ES-I3 (cell line): Measurements from ENCODE around the gene MAP2K7.
A peak's percentile ranks its signal among the peaks of the same experiment; 100 is the strongest.
"Not testable (repeated sequence)": the region's sequence is repeated elsewhere in the genome, so short reads cannot be mapped to it uniquely, and the experiment has no call there.

Source experiments
- H3K36me3 ChIP-seq: 2 replicates; pipeline ENCODE4 v1.6.1; 2013; ENCODE audit warnings: mild to moderate bottlenecking, low read length, control low read depth, moderate library complexity; ENCODE audit not compliant: insufficient read depth
- H3K4me1 ChIP-seq: 2 replicates; pipeline ENCODE4 v1.6.1; 2013; ENCODE audit warnings: mild to moderate bottlenecking, control low read depth, low read length; ENCODE audit not compliant: insufficient read depth
- H3K9ac ChIP-seq: 2 replicates; pipeline ENCODE4 v1.6.1; 2013; ENCODE audit warnings: low read depth, mild to moderate bottlenecking, low read length, moderate library complexity
- H3K9me3 ChIP-seq: 2 replicates; pipeline ENCODE4 v1.6.1; 2013; ENCODE audit warnings: mild to moderate bottlenecking, low read length, moderate library complexity; ENCODE audit not compliant: control insufficient read depth, insufficient read depth

The MAP2K7 gene

DNA sequence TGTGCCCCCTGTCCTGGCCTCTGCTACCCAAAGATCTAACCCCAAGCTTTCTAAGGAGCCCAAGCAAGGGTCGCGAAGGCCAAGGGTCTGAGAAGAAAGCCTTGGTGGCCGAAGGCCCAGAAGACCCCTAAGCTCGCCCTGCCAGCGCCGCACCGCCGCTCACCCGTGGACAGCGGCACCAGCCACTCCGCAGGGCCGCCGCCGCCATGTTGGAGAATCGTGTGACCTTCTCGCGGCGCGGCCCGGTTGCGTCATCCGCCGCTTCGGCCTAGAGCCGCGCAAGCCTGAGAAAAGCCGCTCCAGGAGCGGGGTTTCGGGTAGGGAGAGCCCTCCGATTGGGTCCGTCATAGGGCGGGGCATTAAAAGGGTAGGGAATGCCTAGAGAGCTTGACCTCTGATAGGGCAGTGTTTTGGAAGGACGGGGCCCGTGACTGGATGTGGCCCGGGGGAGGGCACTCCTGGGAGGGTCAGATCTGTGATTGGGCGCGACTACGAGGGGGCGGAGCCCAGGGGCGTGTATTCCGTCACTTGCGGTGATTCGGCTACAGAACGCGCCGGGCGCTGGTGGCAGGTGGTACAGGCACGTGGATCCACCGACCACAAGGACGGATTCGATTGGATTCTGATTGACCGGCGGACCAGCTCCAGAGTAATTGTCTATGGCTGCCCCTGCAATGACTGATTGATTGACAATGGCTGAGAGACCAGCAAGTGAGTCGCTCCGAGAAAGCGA, 39.9 kb downstream of the MAP2K7 start, which contains the start of gene TIMM44:
TSS of gene TIMM44 (minus strand) at position 223 of the 733 bp plus-strand sequence. CDS start at position 208, 15 bp downstream.
- Histone ChIP-seq H3K36me3 (peaks cover 4% of the 10 kb centered on the region; the same call in 1 of the 2 replicates), H3K4me1 (no peaks in the 10 kb centered on the region), H3K9me3 (no peaks in the 10 kb centered on the region), H3K9ac (peak within 1 kb of the TSS; percentile 97)

DNA sequence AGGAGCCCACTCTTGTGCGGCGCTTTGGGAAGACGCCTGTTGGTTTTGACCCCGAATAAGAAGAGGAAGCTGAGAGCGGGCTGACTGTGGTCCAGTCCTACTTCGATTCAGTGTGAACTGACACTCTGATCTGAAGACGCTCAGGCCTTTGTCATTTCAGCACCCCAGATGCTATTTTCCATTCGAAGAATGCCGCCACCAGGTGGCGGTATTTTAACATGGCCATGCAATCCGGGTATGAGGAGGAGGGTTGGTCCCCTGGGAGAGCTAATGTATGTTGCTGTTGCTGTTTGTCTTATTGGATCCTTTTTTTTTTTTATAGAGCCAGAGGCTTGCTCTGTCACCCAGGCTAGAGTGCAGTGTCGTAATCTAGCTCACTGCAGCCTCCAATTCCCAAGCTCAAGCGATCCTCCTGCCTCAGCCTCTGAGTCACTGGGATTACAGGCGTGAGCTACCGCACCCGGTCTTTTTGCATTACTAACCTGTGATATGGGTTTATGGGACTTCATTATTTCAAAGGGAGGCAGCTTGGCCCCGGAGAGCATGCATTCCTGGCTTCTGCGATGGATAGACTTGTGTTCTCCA, 40.6 kb downstream of the MAP2K7 start:
- Histone ChIP-seq H3K9me3 (no peaks in the 10 kb centered on the region), H3K9ac (peak overlapping the region; percentile 97)

DNA sequence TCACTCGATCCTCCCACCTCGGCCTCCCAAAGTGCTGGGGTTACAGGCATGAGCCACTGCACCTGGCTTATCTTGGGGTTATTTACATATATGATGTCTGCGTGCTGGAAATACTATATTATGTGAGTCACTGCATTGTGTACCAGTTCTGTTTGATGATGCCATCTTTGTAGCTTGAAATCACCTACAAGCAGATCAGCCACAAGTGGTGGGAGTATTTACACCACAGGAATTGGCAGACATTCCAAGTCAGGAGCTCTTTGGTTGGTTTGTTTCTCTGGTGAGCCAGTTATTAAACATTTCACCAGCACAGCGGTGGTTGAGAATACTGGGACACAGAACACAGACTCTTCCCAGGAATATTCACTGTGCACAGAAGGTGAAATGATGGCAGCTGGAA, 44.3 kb downstream of the MAP2K7 start:
- no peaks in the 10 kb centered on the region for H3K9me3 ChIP-seq
- H3K9ac ChIP-seq = no peak overlapping the region
- H3K4me1 ChIP-seq = no peaks in the 10 kb centered on the region; the same call in 1 of the 2 replicates
- H3K36me3 ChIP-seq = no peaks in the 10 kb centered on the region

More for the DNA sequence above, 40.6 kb downstream of the MAP2K7 start:
- peaks cover 4% of the 10 kb centered on the region; the same call in 1 of the 2 replicates for H3K36me3 ChIP-seq
- no peaks in the 10 kb centered on the region for H3K4me1 ChIP-seq

DNA sequence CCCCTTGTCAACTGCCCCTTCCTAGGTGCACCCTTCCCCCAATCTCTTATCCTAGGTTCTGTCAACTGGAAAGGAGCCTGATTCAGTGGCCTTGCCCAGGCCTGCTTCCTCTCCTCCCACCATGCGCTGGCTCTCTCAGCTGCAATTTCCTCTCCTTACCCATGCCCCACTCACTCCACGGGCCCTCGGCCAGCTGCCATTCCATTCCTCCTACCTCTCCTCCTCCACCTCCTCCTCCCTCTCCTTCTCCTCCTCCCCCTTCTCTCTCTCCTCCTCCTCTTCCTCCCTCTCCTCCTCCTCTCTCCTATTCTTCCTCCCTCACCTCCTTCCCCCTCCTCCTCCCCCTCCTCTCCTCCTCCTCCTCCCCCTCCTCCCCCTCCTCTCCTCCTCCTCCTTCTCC, 49.4 kb downstream of the MAP2K7 start:
- Histone ChIP-seq H3K36me3 (no peaks in the 10 kb centered on the region), H3K9ac (no peak overlapping the region)

DNA sequence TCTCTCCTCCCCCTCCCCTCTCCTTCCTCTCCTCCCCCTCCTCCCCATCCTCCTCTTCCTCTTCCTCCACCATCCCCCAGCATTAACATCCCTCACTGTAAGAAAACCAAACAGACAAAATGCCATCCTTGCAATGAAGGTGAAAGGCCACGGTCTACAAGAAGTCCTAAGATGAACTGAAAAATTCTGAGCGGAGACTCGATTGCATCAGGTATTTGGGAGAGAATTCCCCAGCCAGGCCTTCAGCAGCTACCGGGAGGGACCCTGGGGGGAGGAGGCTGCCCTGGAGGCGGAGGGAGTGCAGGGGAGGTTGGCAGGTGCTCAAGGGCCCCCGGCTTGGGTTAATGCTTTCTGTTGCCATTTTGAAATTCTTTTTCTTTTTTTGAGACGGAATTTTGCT, 49.9 kb downstream of the MAP2K7 start:
- Histone ChIP-seq H3K4me1 (no peaks in the 10 kb centered on the region; the same call in 1 of the 2 replicates), H3K9me3 (no peaks in the 10 kb centered on the region), H3K9ac (no peak overlapping the region), H3K36me3 (no peaks in the 10 kb centered on the region)

More for the DNA sequence above, 49.4 kb downstream of the MAP2K7 start:
- Histone ChIP-seq H3K4me1 (no peaks in the 10 kb centered on the region; the same call in 1 of the 2 replicates), H3K9me3 (no peaks in the 10 kb centered on the region)

DNA sequence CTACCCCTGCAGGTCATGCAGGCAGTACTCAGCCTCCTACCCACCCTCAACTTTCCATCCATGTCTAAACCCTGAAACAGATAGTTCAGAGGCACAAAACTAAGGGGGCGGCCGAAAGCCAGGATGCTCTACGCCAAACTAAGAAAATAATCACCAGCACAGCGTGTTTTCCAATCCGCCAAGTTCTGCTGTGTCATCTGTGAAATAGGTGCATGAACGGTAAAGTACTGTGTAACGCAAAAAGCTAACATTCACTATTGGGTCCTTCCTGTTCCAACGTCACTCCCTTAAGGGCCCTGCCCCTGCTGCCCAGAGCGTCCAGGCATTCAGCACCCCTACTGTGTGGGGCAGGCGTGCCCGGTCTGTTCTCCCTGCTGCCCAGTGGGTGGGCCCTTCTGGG, 52.0 kb downstream of the MAP2K7 start:
- Histone ChIP-seq H3K36me3 (peaks cover 7% of the 10 kb centered on the region), H3K9ac (no peak overlapping the region), H3K4me1 (no peaks in the 10 kb centered on the region; the same call in 1 of the 2 replicates), H3K9me3 (no peaks in the 10 kb centered on the region)

DNA sequence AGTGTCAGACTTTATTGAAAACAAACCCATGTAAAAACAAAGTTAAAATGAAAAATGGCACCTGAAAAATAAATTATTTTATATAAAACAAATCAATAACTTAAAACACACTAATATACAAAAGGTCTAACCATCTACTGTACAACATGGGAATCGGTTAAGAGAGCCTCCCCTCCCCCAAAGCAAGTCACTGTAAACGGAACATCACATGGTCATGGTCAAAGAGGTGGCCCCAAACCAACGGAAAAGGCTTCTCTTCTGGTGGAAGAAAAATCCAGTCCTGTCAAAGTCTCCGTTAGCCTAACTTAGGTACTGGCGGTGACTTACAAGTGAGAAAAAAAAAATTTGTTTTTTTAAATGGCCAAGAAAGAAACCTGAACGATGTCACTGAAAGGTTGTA, 55.5 kb downstream of the MAP2K7 start:
- Histone ChIP-seq H3K9me3 (no peaks in the 10 kb centered on the region), H3K9ac (no peak overlapping the region), H3K36me3 (peaks cover 27% of the 10 kb centered on the region), H3K4me1 (no peaks in the 10 kb centered on the region)

DNA sequence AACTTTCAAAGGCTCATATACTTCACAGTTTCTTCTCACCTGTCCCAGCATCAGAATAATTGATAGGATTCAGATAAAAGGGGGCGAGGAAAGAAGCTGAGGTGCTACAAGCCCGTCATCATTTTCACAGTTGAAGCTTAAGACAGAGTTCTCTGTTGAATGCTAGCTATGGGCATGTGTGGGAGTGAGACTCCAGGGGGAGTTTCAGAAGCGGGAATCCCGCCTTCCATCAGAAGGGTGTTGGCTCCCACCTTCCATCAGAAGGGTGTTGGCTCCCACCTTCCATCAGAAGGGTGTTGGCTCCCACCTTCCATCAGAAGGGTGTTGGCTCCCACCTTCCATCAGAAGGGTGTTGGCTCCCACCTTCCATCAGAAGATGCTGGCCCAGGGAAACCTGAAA, 57.4 kb downstream of the MAP2K7 start:
- H3K9me3 ChIP-seq, H3K4me1 ChIP-seq, H3K9ac ChIP-seq: not testable (repeated sequence)
- peaks cover 37% of the 10 kb centered on the region for H3K36me3 ChIP-seq

DNA sequence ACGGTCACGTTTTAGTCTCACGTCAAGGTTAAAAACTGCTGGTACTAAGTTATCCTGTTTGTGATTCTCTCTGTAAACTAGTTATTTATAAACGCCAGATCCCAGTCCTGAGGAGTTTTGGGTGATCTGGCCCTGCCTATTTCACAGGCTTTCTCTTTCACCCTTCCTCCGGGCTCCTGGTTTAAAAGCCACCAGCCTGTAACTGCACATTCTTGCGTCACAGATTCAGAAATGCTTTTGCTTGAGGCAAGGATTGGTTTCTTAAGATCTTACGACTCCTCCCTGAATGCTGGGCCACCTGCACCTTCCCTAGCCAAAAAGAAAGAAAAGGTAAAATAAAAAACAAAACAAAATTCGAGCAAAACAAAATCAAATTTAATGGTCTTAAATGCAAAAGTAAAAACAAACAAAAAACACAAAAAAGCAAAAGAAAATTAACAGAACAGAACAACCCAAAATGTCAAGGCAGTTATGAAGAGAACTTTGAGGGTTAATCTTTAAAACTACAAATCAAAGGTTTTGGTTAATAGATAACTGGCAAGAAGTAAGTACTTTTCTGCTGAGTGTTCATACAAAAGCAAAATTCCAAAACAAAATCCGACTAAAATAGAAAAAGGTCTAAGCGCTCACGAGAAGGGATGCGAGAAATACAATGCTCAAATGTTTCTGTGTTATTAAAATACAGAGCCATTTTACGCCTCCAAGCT, 58.4 kb downstream of the MAP2K7 start:
- Histone ChIP-seq H3K9me3 (no peaks in the 10 kb centered on the region), H3K36me3 (peaks cover 42% of the 10 kb centered on the region), H3K9ac (no peak overlapping the region), H3K4me1 (no peaks in the 10 kb centered on the region)

DNA sequence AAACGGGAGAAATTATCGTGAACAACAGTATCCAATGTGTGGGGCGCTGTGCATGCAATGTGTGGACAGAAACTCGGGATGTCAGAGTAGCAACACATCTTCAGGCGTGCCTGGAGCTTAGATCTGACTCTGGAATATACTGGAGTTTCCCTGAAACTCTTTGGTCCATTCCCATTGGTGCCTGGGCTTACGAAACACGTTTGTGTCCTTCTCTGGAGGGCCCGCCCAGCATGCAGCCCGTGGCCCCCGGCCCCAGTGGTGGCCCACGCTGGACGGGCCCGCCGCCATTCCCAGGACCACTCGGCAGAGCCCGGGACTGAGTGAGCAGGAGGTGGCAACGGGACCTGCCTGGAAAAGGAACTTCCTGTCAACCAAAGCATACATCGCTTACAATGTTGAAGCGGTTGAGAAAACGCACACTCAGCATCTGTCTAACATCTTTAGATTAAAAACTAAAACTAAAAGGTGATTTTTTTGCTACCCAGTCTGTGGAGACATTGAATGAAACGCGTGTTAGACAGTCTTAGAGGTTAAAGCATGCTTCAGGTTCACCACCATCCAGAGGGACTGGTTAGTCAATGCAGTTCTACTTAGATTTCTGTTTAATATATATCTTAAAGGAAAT, 59.1 kb downstream of the MAP2K7 start:
- H3K9ac ChIP-seq = no peak overlapping the region
- no peaks in the 10 kb centered on the region for H3K9me3 ChIP-seq
- H3K4me1 ChIP-seq = no peaks in the 10 kb centered on the region
- peaks cover 47% of the 10 kb centered on the region for H3K36me3 ChIP-seq

DNA sequence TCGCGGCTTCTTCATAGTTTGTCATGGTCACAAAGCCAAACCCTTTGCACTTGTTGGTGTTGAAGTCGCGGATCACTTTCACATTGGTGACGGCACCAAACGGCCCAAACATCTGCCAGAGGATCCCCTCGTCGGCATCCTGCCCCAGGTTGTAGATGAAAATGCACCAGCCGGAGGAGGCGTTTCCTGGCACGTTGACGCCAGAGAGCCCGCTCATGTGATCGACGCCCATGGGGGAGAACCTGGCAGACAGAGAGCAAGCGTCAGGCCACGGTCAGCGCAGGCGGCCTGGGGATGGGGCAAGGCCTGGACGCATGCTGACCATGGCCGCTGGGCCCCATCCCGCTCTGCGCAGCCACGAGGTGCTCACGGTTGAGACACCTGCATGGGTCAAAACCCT, 59.9 kb downstream of the MAP2K7 start:
- no peaks in the 10 kb centered on the region for H3K9me3 ChIP-seq
- H3K36me3 ChIP-seq = peaks cover 51% of the 10 kb centered on the region
- H3K9ac ChIP-seq = no peak overlapping the region
- no peaks in the 10 kb centered on the region for H3K4me1 ChIP-seq
